WTC11 (cell line): ENCODE measurements around the gene GPHA2. TPM values are rescaled to one million over a fixed set of nuclear protein-coding genes. Genes with fewer than 3 reads are reported as not detected.
A peak's percentile ranks its signal among the peaks of the same experiment; 100 is the strongest.
"Not testable (repeated sequence)": the region's sequence is repeated elsewhere in the genome, so short reads cannot be mapped to it uniquely, and the experiment has no call there.

Experiments used
- ATAC-seq: fragments of 200-7000 bp; cut with Tn5 transposase; 2 replicates; pipeline ENCODE4 v1.10.0; 2021; ENCODE audit warnings: mild to moderate bottlenecking, moderate library complexity
- Bru-seq: library from RNA; stranded (reverse); fragments of 400-500 nt; gene quantifications from one replicate; lab custom pipeline; 2021; lab: Mats Ljungman, UMichigan
- CTCF ChIA-PET: fragments of 300-600 bp; sonication (Branson Sonifier 250); formaldehyde crosslinking; loops from one replicate; lab custom pipeline; 2021; ENCODE audit warnings: antibody characterized with exemption; lab: Charles Lee
- POLR2A ChIA-PET: fragments of 350-600 bp; sonication (Branson Sonifier 250); formaldehyde crosslinking; loops from one replicate; lab custom pipeline; 2021; ENCODE audit warnings: antibody characterized with exemption; lab: Charles Lee
- DNase-seq: peaks from one replicate; pipeline ENCODE4 v3.0.0; 2021; ENCODE audit warnings: low spot score
- H3K27ac Mint-ChIP-seq: 2 replicates; pipeline ENCODE4 v1.8.0; 2021; ENCODE audit warnings: mixed read lengths
- H3K27me3 Mint-ChIP-seq: 2 replicates; pipeline ENCODE4 v1.8.0; 2021; ENCODE audit warnings: low read depth, mild to moderate bottlenecking, moderate library complexity, mixed read lengths
- H3K36me3 Mint-ChIP-seq: 2 replicates; pipeline ENCODE4 v1.8.0; 2021; ENCODE audit warnings: mixed read lengths
- H3K4me1 Mint-ChIP-seq: 2 replicates; pipeline ENCODE4 v1.8.0; 2022; ENCODE audit warnings: mixed read lengths
- H3K4me3 Mint-ChIP-seq: 2 replicates; pipeline ENCODE4 v1.8.0; 2021; ENCODE audit warnings: mild to moderate bottlenecking, moderate library complexity, mixed read lengths
- H3K9me3 Mint-ChIP-seq: 2 replicates; pipeline ENCODE4 v1.8.0; 2021; ENCODE audit warnings: mixed read lengths
- ATF1 ChIP-seq: sonication (generic); formaldehyde crosslinking; IDR thresholded peaks from 2 replicates; pipeline ENCODE4 v1.8.1; 2023; ENCODE audit warnings: mild to moderate bottlenecking, moderate library complexity, missing genetic modification reagents
- EMX1 ChIP-seq: fragments of 250-450 bp; sonication (Bioruptor Pico); IDR thresholded peaks from 2 replicates; pipeline ENCODE4 v1.8.0; 2021; ENCODE audit warnings: mild to moderate bottlenecking
- HMGA2 ChIP-seq: fragments of 250-450 bp; sonication (Bioruptor Pico); IDR thresholded peaks from 2 replicates; pipeline ENCODE4 v1.4.0; 2021; ENCODE audit warnings: mild to moderate bottlenecking, moderate library complexity
- HMGXB4 ChIP-seq: sonication (generic); formaldehyde crosslinking; IDR thresholded peaks from 2 replicates; pipeline ENCODE4 v1.8.1; 2023; ENCODE audit warnings: mild to moderate bottlenecking, moderate library complexity, missing genetic modification reagents
- MAX ChIP-seq: sonication (generic); formaldehyde crosslinking; IDR thresholded peaks from 2 replicates; pipeline ENCODE4 v1.8.0; 2022; ENCODE audit warnings: mild to moderate bottlenecking, missing genetic modification reagents
- NFE2L1 ChIP-seq: sonication (generic); formaldehyde crosslinking; IDR thresholded peaks from 2 replicates; pipeline ENCODE4 v1.8.1; 2023; ENCODE audit warnings: missing genetic modification reagents
- OVOL2 ChIP-seq: fragments of 250-450 bp; sonication (Bioruptor Pico); IDR thresholded peaks from 2 replicates; pipeline ENCODE4 v1.9.0; 2021; ENCODE audit warnings: mild to moderate bottlenecking, borderline replicate concordance
- SMAD3 ChIP-seq: sonication (generic); formaldehyde crosslinking; IDR thresholded peaks from 2 replicates; pipeline ENCODE4 v1.8.0; 2022; ENCODE audit warnings: missing genetic modification reagents, mild to moderate bottlenecking, borderline replicate concordance
- SOX15 ChIP-seq: fragments of 250-450 bp; sonication (Bioruptor Pico); IDR thresholded peaks from 2 replicates; pipeline ENCODE4 v1.9.0; 2021; ENCODE audit warnings: mild to moderate bottlenecking
- SP1 ChIP-seq: sonication (generic); formaldehyde crosslinking; conservative IDR thresholded peaks from 2 replicates; pipeline ENCODE4 v1.8.1; 2022; ENCODE audit warnings: missing genetic modification reagents
- USF2 ChIP-seq: sonication (generic); formaldehyde crosslinking; IDR thresholded peaks from 2 replicates; pipeline ENCODE4 v1.8.1; 2023; ENCODE audit warnings: mild to moderate bottlenecking, missing genetic modification reagents, moderate library complexity
- ZNF232 ChIP-seq: sonication (generic); formaldehyde crosslinking; IDR thresholded peaks from 2 replicates; pipeline ENCODE4 v1.8.0; 2022; ENCODE audit warnings: mild to moderate bottlenecking, missing genetic modification reagents
- ZNF263 ChIP-seq: sonication (generic); formaldehyde crosslinking; IDR thresholded peaks from 2 replicates; pipeline ENCODE4 v1.8.1; 2022; ENCODE audit warnings: low read depth, mild to moderate bottlenecking, moderate library complexity, missing genetic modification reagents
- ZNF317 ChIP-seq: sonication (generic); formaldehyde crosslinking; IDR thresholded peaks from 2 replicates; pipeline ENCODE4 v1.8.1; 2023; ENCODE audit warnings: low read depth, mild to moderate bottlenecking, moderate library complexity, missing genetic modification reagents, borderline replicate concordance
- ZNF416 ChIP-seq: fragments of 250-450 bp; sonication (Bioruptor Pico); IDR thresholded peaks from 2 replicates; pipeline ENCODE4 v1.9.0; 2021; ENCODE audit warnings: mild to moderate bottlenecking, inconsistent platforms
- long read RNA-seq, 3 experiments: library from RNA in 1 of 3; library from capped mRNA in 1 of 3; library from polyadenylated mRNA in 1 of 3; unstranded in 2 of 3; stranded (forward) in 1 of 3; transcript quantifications; one replicate each; pipeline ENCODE4 v2.0.0, GENCODE V29; 2021
- total RNA-seq: library from RNA; stranded (reverse); gene quantifications from 3 replicates; pipeline ENCODE4 v1.2.3, GENCODE V29; 2021
- TF ChIP-seq, protein P1 (sequence below): sonication (generic); formaldehyde crosslinking; IDR thresholded peaks from 2 replicates; pipeline ENCODE4 v1.8.1; 2022; ENCODE audit warnings: low read depth, missing genetic modification reagents, borderline replicate concordance

Gene GPHA2
- total RNA-seq = 1.0 to 1.6 TPM (median 1.6 TPM) in 3 replicates
- Bru-seq, nascent RNA = percentile 22 among the genes with signal in this experiment
- long read RNA-seq, experiment 1, partial matches to known transcripts = 0 of 3 reads
- long read RNA-seq, experiment 1, other reads (novel, unspliced or antisense) = 0 of 3 reads
- long read RNA-seq, experiment 2, partial matches to known transcripts = 0 of 2 reads
- long read RNA-seq, experiment 2, other reads (novel, unspliced or antisense) = 0 of 2 reads
- long read RNA-seq, experiment 3 = 0 reads

- peaks cover 3% of the 10 kb centered on the region for H3K36me3 Mint-ChIP-seq
- TF ChIP-seq SP1 (CRISPR knock-in tag) = peak; percentile 52; the same call in 1 of the 2 replicates
- TF ChIP-seq SOX15 (CRISPR knock-in tag) = no peak
- peak within 1 kb of the TSS; percentile 90 for H3K27ac Mint-ChIP-seq
- ChIA-PET POLR2A (interaction anchor here (0.8 to 1.2 kb wide), 3 partner anchors 11 to 66 kb away, joined by 3 to 6 read pairs (median 3); partner anchors contain the start of gene PPP2R5B), CTCF (interaction anchor here (0.8 to 4.3 kb wide), 12 partner anchors 9 to 175 kb away, joined by 3 to 30 read pairs (median 6); partner anchors contain the start of genes ARL2, BATF2 and MAJIN)
- peaks cover 24% of the 10 kb centered on the region for H3K4me1 Mint-ChIP-seq
- no peaks in the 10 kb centered on the region for H3K27me3 Mint-ChIP-seq
- peak within 1 kb of the TSS; percentile 50 for H3K4me3 Mint-ChIP-seq
- peak; percentile 88 for ATAC-seq
- DNase-seq = peak; percentile 80
- no peaks in the 10 kb centered on the region for H3K9me3 Mint-ChIP-seq
Measured at GRCh38 chr11:64935359-64936081, at the start of gene GPHA2. GPHA2 (minus strand) TSS chr11:64935893; CDS start chr11:64935460, 433 bp downstream.

DNA sequence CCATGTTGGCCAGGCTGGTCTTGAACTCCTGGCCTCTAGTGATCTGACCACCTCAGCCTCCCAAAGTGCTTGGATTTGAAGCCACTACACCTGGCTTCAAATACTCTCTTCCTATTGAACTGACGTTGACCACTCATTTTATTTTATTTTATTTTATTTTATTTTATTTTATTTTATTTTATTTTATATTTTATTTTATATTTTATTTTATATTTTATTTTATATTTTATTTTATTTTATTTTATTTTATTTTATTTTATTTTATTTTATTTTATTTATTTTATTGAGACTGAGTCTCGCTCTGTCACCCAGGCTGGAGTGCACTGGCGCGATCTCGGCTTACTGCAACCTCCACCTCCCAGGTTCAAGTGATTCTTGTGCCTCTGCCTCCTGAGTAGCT, 47.6 kb upstream of the GPHA2 start:
- DNase-seq, H3K9me3 Mint-ChIP-seq, H3K4me1 Mint-ChIP-seq, H3K27me3 Mint-ChIP-seq, H3K27ac Mint-ChIP-seq, H3K4me3 Mint-ChIP-seq, ATAC-seq, POLR2A ChIA-PET, H3K36me3 Mint-ChIP-seq: not testable (repeated sequence)
- TF ChIP-seq HMGA2 = peak; percentile 100
- CTCF ChIA-PET = interaction anchor here (1.3 kb wide), 1 partner anchor 31 kb away, joined by 3 read pairs; no protein-coding TSS in a partner anchor

DNA sequence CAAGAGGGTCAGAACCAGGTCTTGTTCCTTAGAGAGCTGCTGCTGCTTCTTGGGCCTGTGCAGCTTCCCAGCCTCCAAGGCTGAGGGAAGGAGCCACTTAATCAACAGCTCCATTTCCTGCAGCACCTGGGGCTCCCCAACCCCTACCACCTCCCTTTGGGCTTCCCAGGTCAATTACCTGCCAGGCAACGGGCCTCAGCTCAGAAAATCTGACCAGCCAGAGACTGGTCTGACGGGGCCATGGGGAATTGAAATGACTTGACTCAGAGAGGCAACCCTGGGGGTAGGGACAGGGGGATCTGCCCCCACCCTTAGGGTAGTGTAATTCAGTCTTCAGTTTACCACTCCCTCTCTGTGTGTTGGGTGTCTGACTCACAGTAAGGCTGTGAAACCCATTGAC, 41.0 kb upstream of the GPHA2 start:
- no peaks in the 10 kb centered on the region for H3K36me3 Mint-ChIP-seq
- no peak overlapping the region for H3K27ac Mint-ChIP-seq
- H3K27me3 Mint-ChIP-seq = peaks cover 32% of the 10 kb centered on the region
- ChIA-PET POLR2A (no interaction called here), CTCF (interaction anchor here (1.6 kb wide), 1 partner anchor 20 kb away, joined by 5 read pairs; the partner anchor contains the start of gene BATF2)
- no peaks in the 10 kb centered on the region for H3K4me1 Mint-ChIP-seq
- H3K9me3 Mint-ChIP-seq = no peaks in the 10 kb centered on the region
- TF ChIP-seq NFE2L1 (CRISPR knock-in tag) = no peak
- TF ChIP-seq ZNF263 (CRISPR knock-in tag) = no peak
- TF ChIP-seq HMGXB4 (CRISPR knock-in tag) = no peak
- no peak for TF ChIP-seq OVOL2 (CRISPR knock-in tag)
- TF ChIP-seq ZNF416 (CRISPR knock-in tag) = no peak
- no peak for TF ChIP-seq ZNF317 (CRISPR knock-in tag)
- no peak for TF ChIP-seq USF2 (CRISPR knock-in tag)
- TF ChIP-seq ATF1 (CRISPR knock-in tag) = no peak
- no peak for TF ChIP-seq MAX (CRISPR knock-in tag)
- TF ChIP-seq SMAD3 = no peak
- TF ChIP-seq, protein P1, sequence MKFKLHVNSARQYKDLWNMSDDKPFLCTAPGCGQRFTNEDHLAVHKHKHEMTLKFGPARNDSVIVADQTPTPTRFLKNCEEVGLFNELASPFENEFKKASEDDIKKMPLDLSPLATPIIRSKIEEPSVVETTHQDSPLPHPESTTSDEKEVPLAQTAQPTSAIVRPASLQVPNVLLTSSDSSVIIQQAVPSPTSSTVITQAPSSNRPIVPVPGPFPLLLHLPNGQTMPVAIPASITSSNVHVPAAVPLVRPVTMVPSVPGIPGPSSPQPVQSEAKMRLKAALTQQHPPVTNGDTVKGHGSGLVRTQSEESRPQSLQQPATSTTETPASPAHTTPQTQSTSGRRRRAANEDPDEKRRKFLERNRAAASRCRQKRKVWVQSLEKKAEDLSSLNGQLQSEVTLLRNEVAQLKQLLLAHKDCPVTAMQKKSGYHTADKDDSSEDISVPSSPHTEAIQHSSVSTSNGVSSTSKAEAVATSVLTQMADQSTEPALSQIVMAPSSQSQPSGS = no peak
- no peak for TF ChIP-seq ZNF232 (CRISPR knock-in tag)
- no peak for TF ChIP-seq EMX1
- no peak overlapping the region for H3K4me3 Mint-ChIP-seq
- ATAC-seq (no peak), DNase-seq (no peak)
